HG03045 (cell line): ENCODE measurements around the gene GLYATL1.

ENCODE experiments used
- ATAC-seq: cut with Tn5 transposase; IDR thresholded peaks from one replicate; pipeline ENCODE4 v1.9.1; 2021; ENCODE audit warnings: mild to moderate bottlenecking, moderate library complexity; ENCODE audit not compliant: unreplicated experiment

GLYATL1 gene, protein sequence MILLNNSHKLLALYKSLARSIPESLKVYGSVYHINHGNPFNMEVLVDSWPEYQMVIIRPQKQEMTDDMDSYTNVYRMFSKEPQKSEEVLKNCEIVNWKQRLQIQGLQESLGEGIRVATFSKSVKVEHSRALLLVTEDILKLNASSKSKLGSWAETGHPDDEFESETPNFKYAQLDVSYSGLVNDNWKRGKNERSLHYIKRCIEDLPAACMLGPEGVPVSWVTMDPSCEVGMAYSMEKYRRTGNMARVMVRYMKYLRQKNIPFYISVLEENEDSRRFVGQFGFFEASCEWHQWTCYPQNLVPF

DNA sequence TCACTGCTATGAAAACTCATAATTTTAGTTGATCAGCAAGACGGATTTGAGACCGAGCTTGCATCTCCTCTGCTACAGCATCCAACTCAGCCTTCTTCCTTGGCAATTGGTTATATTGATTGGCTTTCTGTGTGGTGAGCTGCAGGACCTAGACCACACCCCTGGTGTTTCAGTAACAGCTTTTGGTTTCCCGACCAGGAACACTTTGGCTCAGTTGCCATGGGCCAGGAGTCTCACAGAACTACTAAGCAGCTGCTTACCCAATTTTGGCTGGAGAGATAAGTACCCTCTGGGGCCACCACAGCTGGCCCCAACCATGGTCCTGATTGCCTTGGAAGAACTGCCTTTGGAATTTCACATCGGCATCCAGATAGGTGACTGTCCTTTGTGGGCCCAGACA lies at the start of gene GLYATL1:
GLYATL1 (plus strand) TSS at position 212 of the 400 bp plus-strand sequence. CDS start 7,600 bp downstream, outside the sequence.
- no peak for ATAC-seq

DNA sequence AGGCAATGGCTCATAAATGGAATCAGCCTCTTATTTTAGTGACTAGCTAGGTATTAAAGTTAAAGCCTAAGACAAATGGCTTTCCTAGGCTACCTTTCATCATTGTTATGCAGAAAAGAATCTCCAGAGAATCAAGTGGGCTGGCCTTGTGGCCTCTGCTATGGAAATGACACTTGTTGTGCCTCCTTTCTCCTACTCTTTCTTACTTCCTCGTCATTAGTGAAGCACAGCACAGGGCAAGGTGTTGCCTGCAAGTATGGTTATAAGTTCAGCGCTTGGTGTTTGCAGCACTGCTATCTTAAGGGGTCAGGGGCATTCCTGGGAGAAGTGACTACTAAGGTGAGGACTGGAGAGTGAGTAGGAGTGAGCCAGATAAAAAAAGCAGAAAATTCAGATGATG lies 45.4 kb upstream of the GLYATL1 start:
- ATAC-seq: no peak

DNA sequence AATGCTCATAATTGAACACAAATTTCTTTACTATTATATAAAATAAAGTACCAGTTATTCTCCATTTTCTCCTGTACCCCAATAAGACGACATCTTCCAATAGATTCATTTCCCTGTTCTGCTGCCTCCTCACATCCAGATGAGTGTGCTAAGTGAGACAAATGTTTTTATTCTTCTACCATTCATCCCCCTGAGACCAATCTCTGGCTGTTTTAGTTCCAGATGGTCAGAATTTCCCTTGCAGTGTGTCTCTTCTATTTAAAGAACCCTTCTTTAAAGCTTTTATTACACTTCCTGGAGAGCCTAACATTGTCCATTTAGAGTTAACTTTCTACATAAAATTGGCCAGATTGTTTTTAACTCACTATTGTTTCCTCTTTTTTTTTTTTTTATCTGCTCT lies 41.2 kb upstream of the GLYATL1 start:
- ATAC-seq: no peak

DNA sequence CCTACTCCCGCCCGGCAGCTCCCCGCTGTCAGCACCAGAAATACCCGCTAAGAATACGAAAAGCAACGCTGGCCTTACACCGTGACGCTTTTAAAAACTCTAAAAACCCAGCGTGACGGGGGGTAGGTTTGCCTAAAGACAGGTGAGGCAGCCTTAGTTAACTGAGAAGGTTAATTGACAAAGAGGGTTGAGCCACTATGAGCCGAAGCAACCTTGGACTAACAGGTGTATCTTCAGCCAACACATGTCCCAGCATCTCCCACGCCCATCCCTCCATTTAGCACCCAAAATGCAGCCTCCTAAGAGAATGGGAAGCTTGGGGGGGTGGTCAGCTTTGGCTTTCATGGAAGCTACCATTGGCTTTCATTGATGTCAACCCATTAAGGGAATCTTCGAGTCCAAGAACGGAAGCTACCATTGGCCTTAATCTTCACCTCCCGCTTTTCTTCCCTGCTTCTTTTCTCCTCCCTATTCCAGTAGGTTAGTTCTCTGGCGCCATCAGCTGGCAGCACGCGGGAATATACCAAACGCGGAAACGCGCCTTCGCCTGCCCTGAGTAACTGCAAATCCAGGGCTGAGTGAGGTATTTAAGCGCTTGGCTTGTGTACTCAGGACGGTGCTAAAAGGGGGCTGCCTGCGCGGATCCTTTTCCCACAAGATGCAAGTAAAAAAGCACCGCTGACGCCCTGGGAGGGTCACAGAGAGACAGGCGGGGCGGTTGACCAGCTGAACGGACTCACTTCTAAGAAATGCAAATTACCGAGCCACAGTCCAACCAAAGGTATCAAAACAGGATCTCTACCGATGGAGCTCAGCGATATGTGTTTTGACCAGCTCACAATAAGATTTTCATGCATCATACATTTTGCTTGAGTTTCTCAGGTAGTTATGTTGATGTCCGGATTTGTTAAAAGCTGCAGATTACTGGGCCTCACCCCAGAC lies 38.5 kb upstream of the GLYATL1 start:
- no peak for ATAC-seq

DNA sequence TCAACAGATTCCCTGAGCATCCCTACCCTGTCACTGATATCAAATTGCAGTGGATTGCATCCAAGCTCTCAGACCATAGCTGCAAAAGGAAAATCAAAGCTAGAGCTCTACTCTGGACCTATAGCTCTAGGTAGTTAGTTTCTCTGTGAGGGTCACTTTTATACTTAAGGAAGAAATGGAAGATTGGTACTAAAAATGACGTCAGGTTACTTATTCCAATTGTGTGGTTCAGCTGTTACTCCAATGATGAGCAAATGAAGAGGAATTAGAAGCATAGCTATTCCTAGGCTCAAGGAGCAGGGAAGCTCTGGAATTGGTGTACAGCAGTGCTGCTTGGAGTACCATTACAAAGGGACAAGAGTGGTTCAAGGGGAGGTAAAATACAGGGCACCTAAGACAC lies 36.4 kb upstream of the GLYATL1 start:
- ATAC-seq: no peak

DNA sequence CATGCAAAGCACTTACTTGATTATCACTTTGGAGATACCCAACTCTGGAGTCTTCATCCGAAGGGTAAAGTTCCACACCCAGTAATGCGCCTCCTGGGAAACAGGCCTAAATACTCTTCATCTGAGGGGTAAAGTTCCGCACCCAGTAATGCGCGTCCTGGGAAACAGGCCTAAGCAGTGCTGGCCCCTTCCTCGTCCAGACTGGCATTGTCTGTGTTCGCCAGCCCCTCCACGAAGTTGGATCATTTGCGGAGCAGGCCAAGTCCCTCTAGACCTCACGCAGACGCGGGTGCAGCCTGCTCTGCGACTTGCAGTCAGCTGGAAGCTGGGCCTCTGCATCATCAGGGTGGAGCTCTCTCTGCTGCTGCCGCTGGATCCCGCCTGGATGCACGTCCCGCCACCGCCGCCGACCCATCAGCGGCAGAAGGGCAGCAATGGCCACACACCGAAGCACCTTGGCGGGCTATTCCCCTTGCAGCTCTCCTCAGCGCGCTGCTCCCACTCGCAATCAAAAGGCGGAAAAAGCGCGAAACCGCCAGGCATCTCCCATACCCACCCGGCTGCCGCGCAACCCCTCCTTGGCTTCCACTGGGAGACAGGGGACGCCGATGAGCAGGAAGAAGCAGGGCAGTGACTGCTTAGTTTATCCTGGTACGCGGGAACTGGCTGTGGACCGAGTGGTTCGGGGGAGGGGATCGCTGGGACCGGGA lies 34.1 kb upstream of the GLYATL1 start:
- ATAC-seq: no peak

DNA sequence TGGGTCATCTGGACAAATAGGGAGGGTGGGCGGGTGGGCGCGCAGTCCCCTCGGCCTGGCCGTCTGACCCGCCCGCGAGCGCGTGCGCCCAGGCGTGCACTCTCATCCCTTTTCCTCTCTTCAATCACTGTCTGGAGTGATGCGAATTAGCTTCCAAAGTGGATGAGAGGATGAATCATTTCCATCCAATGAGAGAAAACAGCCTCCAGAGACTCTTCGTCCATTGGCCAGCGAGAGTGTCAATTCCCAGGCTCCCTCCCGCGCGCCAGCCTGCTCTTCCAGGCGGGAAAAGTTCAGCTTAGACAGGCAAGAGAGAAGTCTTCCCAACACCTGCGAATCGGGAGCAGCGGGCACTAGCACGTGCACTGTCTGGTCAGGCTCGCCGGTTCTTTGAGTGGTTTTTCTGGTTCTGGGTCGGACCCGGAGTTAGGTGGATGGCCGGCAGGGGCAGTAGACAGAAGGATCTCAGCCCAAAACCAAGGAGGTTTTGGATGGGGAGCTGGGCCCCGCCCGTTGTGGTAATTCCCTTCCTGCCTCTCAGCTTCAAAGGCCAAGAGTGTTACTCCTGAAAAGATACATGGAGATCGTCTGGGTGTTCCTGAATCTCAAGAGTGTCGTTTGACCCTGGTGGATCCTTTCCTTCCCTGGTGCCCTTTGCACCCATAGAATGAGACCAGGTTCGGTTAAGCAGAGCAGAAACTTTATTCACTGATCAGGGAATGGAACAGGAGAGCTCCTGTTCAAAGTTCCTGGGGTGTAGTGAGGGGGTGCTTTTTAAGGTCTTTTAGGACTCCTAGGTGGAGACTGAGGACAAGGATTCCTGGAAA lies 33.4 kb upstream of the GLYATL1 start:
- no peak for ATAC-seq

DNA sequence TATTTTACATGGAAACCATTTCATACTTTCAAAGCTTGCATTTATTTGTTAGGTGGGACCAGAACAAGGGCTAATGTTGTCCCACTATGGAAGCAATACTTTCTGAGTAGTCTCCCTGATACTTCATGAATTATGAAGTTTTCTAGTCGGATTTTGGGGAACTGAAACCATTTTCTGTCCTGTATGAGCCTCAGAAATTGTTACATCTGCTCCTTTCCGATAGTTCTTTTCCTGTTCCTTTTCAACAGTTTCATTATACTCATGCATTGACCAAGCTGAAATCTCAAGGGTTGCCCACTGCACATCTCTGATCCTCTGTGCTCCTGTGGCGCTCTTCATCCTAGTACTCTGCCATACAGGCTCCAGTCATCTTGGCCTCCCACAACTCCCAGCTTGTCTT lies 31.5 kb upstream of the GLYATL1 start:
- no peak for ATAC-seq

DNA sequence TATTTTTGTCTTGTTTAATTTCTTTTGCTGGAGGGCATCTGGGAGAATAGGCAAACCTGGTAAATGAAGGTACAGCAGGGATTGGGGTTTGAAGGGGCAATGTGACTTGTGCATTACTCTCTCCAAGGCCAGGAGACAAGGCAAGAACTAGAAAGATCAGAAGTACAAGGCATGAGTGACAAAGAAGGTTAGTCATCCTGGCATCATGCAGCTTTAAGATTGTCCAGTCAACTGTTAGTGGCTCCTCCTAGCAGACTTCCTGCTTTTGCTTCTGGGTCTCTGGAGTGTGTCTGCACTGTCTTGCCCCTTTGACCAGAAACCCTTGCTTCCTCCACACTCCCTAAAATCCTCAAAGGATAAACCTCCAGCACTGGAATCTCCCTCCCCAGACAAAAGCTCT lies 27.2 kb upstream of the GLYATL1 start:
- no peak for ATAC-seq

DNA sequence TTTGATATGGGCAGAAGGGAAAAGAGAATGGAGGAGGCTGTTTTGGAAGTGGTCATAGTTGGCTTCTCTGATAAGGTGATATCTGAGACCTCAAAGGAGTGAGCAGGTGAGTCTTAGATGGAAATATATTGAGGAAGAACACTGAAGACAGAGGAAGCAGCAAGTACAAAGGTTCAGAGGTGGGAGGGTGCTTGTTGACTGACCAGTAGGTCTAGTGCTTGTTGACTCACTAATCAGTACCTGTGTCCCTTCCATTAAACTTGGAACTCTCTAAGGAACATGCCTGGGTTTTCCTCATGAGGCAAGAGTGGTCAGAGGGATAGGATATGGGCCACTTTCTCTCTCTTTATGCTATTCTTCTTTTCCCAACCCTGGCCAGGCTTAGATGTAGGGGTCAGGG lies 25.6 kb upstream of the GLYATL1 start:
- ATAC-seq: no peak

DNA sequence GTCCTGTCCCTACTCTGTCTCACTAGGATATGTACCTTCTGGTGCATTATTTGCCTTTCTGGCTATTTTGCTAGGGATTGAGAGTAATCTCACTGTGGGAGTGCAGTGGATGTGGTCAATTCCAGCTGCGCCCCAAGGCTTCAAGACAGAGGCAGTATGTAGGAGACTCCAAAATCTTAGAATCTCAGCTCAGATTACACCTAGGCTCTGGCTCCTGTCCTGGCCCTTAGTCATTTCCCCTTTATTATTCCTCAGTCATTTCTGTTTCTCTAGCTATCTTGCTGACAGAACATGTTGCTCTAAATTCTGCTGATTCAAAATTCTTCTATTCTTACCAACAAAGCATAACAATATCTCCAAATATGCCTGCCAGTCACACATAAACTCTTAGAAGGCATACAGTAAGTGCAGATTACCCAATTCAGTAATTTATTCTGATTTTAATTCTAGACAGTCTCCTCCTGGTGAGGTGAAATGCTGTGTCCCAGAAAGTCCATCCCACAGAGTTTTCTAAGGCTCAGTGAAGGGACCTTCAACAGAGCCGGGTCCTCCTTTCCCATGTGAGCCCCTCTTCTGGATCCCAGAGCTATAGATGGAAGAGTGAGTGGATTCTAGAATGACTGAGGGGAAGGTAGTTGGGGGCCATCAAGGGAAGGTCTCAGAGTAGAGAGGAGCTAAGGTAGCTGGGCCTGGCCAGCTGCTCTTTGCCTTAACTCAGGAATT lies 24.3 kb upstream of the GLYATL1 start:
- no peak for ATAC-seq

DNA sequence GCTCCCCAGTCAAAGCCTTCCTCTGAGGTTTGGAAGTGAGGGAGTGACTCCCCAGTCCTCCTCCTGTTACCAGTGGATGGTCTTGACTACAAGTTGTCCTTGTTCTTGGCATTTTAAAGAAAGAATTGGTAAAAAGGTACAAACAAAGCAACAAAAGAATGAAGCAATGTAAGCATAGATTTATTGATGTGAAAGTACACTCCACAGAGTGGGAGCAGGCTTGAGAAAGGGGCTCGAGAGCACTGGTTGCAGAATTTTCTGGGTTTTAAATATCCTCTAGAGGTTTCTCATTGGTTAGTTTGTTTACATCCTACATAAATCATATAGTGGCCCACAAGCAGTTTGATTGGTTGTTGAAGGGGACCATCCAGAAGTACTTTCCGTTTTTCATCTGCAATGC lies 22.7 kb upstream of the GLYATL1 start:
- ATAC-seq: no peak

DNA sequence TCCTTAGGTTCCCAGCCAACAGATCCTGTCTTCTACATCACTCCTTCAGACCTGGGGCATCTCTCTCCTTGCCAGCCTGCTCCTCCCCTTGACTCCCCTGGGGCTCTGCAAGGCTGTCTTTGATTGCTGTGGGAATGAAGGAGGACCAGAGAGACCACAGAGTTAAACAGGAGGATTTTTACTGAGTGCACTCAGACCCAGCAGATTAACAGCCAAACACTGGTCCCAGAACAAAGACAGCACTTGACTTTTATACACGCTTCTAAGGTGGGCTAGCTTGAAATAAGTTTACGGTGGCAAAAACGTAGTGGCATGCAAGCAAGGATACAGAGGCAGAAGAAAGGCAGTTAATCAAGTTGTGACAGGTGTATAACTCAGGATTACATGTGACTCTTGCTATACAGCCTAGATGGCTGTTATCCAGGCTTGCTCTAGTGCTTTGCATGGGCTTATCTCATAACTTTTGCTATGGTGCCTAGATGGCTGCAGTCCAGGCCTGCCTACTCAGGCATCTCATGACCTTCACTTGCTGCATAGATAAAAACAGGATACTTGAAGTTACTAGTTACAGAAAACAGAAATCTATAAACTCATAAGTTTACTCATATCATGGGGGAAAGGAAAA lies 22.0 kb upstream of the GLYATL1 start:
- no peak for ATAC-seq

DNA sequence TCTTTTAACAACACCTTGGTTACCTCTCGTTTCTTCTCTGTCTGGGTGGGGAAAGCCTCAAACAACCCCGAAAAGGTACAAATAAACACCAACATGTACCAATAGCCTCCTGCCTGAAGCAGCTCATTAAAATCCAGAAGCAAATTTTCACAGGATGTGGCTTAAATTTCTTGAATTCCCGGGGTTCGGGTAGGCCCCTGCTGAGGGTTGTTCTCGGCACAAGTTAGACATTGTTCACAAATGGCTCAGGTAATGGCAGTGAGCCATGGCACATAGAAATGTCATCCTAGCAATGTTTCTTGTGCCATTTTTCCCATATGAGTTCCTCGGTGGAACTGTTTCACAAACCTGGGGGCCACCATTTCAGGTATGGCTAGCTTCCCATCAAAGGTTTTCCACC lies 19.7 kb upstream of the GLYATL1 start:
- ATAC-seq: no peak

DNA sequence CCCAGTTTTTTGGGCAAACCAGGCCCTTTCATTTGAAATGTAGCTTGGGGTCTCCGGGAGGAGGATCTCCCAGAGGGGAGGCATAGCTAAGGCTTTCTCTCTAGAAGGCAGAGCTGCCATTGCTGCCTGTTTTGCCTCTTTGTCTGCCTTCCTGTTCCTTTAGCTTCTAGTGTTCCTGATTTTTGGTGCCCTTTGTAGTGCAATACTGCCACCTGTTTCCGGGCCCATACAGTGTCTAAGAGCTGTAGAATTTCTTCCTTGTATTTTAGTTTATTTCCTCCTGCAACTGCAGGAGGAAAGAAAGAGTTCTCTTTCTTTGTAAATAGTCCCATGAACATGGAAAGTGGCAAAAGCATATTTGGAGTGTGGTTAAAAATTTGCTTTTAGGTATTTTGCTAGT lies 19.3 kb upstream of the GLYATL1 start:
- no peak for ATAC-seq

DNA sequence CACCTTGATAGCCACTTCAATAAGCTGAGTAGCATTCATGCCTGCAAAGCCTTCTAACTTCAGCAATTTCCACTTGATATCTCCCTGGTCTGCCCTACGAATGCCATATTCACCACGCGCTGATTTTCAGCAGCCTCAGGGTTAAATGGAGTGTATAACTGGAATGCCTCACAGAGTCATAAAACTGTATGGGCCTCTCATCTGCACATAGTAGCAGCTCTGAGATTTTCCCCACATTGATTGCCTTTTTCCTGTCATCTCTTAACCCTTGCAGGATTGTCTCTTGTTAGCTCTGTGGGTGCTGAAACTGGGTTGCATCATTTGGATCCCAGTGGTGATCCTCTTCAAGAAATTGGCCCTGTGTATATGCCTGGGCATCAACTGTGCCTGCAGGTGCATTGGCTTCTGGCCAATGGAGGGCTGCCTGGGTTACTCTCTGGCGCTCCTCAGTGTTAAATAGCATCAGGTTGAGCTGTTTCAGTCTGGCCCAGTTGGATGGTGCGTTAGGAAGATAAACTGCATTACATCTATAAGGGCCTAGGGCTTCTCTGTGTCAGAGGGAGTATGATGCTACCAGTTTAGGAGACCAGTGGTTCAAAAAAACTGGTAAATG lies 17.4 kb upstream of the GLYATL1 start:
- no peak for ATAC-seq

DNA sequence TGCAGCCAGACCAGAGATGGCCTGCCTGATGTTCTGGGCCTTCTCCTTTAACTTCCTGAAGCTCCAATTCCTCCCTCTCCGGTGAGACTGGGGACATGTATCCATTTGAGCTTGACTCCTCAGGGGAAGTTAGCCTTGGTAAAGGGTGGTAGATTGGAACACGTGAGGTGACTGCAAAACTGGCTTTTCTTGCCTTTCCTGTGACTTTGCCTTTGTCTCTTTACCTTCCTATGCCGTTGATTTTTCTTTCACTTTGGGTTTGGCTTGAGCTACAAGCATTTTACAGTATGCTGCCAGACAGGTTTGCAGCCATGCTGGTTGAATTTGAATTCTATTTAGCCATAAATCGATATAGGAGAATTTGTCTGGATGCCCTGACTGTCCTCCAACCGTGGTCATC lies 16.8 kb upstream of the GLYATL1 start:
- ATAC-seq: no peak

DNA sequence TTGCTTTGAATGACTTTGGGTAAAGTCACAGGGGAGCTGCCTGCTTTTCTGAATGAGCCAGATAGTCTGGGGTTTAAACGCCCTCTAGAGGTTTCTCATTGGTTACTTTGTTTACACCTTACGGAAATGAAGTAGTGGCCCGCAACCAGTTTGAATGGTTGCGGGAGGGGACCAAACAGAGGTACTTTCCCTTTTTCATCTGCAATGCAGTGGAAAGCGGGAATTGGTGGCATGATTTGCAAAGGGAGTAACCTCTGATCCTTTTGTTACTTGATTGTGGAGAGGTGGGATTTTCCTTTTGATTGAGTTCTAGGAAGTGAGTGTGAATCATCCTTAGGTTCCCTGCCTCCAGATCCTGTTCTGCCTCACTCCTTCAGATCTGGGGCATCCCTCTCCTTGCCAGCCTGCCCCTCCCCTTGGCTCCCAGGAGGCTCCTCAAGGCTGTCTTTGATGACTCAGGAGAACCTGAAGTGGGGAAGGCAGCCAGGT lies 15.9 kb upstream of the GLYATL1 start:
- peak; percentile 77 for ATAC-seq

DNA sequence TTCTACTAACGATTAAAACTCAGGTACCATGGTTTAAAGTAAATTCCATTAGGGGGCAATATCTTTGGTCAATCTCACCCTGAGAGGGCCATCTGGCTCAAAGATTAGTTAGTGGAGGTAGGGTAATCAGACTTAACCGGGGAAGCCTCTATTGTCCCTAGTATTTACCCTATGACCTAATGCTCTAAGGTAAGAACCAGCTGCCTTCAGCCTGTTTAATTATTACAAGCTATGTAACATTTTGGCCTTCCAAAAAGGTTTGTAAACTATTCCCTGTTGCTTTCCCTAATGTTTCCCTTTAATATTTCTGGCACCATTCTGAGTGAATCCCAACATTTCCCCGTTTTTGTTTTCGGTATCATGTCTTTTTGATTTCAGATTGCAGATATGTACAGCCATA lies 15.1 kb upstream of the GLYATL1 start:
- no peak for ATAC-seq
